Endothelial cell of umbilical vein (primary cell): ENCODE data around the gene CFAP61. TPM values are rescaled to one million over a fixed set of nuclear protein-coding genes. Genes with fewer than 3 reads are reported as not detected.

ENCODE experiments used
- BruUV-seq: library from RNA; stranded (reverse); fragments of 400-500 nt; replicated peaks from 2 replicates; lab custom pipeline; 2021; lab: Mats Ljungman, UMichigan
- CTCF ChIA-PET: fragments of 300-600, 350-600 bp; sonication (Branson Sonifier 250); formaldehyde crosslinking; loops from one replicate; lab custom pipeline; 2021; ENCODE audit warnings: antibody characterized with exemption, inconsistent platforms; lab: Charles Lee
- POLR2A ChIA-PET: fragments of 300-600, 350-600 bp; sonication (Branson Sonifier 250); formaldehyde crosslinking; loops from one replicate; lab custom pipeline; 2021; ENCODE audit warnings: antibody characterized with exemption, inconsistent platforms; lab: Charles Lee
- DNase-seq: peaks from one replicate; pipeline ENCODE4 v3.0.0-alpha.2; 2011; ENCODE audit warnings: low read depth, low spot score
- FAIRE-seq: peaks from 2 replicates; lab custom pipeline; 2011; peaks lifted over from hg19 to GRCh38; lab: Jason Lieb, UNC
- H2AFZ ChIP-seq: 2 replicates; pipeline ENCODE4 v1.6.0; 2012; ENCODE audit warnings: low read depth, low read length, control low read depth, inconsistent platforms
- H3K27ac ChIP-seq: 2 replicates; pipeline ENCODE4 v1.5.1; 2011; ENCODE audit warnings: low read depth, mild to moderate bottlenecking, control low read depth, low read length, moderate library complexity; ENCODE audit not compliant: insufficient read depth
- H3K27me3 ChIP-seq, 2 experiments: 2 replicates each; pipeline versions ENCODE4 v1.6.0 to v1.6.1; 2011; ENCODE audit warnings: low read length in 2 of 2, mixed read lengths in 1 of 2; ENCODE audit not compliant: control insufficient read depth in 2 of 2, insufficient read depth in 2 of 2
- H3K36me3 ChIP-seq, 2 experiments: 2 replicates in 1 of 2; 3 replicates in 1 of 2; pipeline ENCODE4 v1.5.1; 2011; ENCODE audit warnings: low read length in 2 of 2, mild to moderate bottlenecking in 1 of 2, moderate library complexity in 1 of 2; ENCODE audit not compliant: control insufficient read depth in 2 of 2, insufficient read depth in 2 of 2; ENCODE audit errors: extremely low read depth in 1 of 2
- H3K4me1 ChIP-seq: 3 replicates; pipeline ENCODE4 v1.5.1; 2011; ENCODE audit warnings: mild to moderate bottlenecking, low read length; ENCODE audit not compliant: control insufficient read depth, insufficient read depth; ENCODE audit errors: extremely low read depth
- H3K4me2 ChIP-seq: 2 replicates; pipeline ENCODE4 v1.6.1; 2011; ENCODE audit warnings: low read length, control low read depth, mixed read lengths; ENCODE audit not compliant: insufficient read depth
- H3K4me3 ChIP-seq, 3 experiments: fragments of 200-600 bp in 1 of 3; sonication (generic), shearing (Covaris generic) in 1 of 3; replicated peaks in 1 of 3; 2 replicates each; pipeline ENCODE4 v1.5.1; 2011 to 2016; ENCODE audit warnings: control low read depth in 3 of 3, low read length in 3 of 3, mild to moderate bottlenecking in 2 of 3, inconsistent platforms in 1 of 3, low read depth in 1 of 3, moderate library complexity in 1 of 3; ENCODE audit not compliant: insufficient read depth in 1 of 3
- H3K79me2 ChIP-seq: 2 replicates; pipeline ENCODE4 v1.6.0; 2012; ENCODE audit warnings: low read length, inconsistent platforms; ENCODE audit not compliant: control insufficient read depth, insufficient read depth
- H3K9ac ChIP-seq: replicated peaks from 2 replicates; pipeline ENCODE3; 2011; ENCODE audit warnings: low read length, control low read depth; ENCODE audit not compliant: insufficient read depth; ENCODE audit errors: extremely low read depth
- H3K9me1 ChIP-seq: replicated peaks from 3 replicates; pipeline ENCODE4 v1.6.0; 2011; ENCODE audit warnings: mild to moderate bottlenecking, low read length; ENCODE audit not compliant: control insufficient read depth, insufficient read depth; ENCODE audit errors: extremely low read depth
- H3K9me3 ChIP-seq: replicated peaks from 2 replicates; pipeline ENCODE4 v1.5.1; 2012; ENCODE audit warnings: low read length, inconsistent platforms; ENCODE audit not compliant: control insufficient read depth, insufficient read depth
- H4K20me1 ChIP-seq: replicated peaks from 2 replicates; pipeline ENCODE3; 2011; ENCODE audit warnings: mild to moderate bottlenecking, low read length; ENCODE audit not compliant: control insufficient read depth, insufficient read depth; ENCODE audit errors: extremely low read depth
- CTCF ChIP-seq, 2 donors: IDR thresholded peaks; 1 replicate in 1 of 2; 2 replicates in 1 of 2; pipeline ENCODE4 v1.5.1; 2011; ENCODE audit warnings: low read length in 2 of 2, mild to moderate bottlenecking in 2 of 2, moderate library complexity in 2 of 2, control low read depth in 1 of 2, inconsistent platforms in 1 of 2, low read depth in 1 of 2; ENCODE audit not compliant: insufficient read depth in 1 of 2; ENCODE audit errors: extremely low read depth in 1 of 2
- EZH2 ChIP-seq: IDR thresholded peaks from 2 replicates; pipeline ENCODE4 v1.6.1; 2012; ENCODE audit warnings: borderline replicate concordance, low read depth, mild to moderate bottlenecking, moderate library complexity, low read length, inconsistent platforms; ENCODE audit not compliant: severe bottlenecking
- FOS ChIP-seq: IDR thresholded peaks from 2 replicates; pipeline ENCODE4 v1.6.1; 2011; ENCODE audit warnings: mild to moderate bottlenecking, low read length, moderate library complexity, borderline replicate concordance; ENCODE audit not compliant: insufficient read depth
- GATA2 ChIP-seq: IDR thresholded peaks from 2 replicates; pipeline ENCODE4 v1.7.0; 2011; ENCODE audit warnings: low read depth, mild to moderate bottlenecking, moderate library complexity, mixed read lengths, low read length; ENCODE audit not compliant: insufficient read length, insufficient read depth
- JUN ChIP-seq: IDR thresholded peaks from 2 replicates; pipeline ENCODE4 v1.6.1; 2011; ENCODE audit warnings: borderline replicate concordance, low read depth; ENCODE audit not compliant: insufficient read length, insufficient read depth
- MAX ChIP-seq: IDR thresholded peaks from 2 replicates; pipeline ENCODE4 v1.6.1; 2011; ENCODE audit not compliant: insufficient read depth, insufficient read length
- MYC ChIP-seq: IDR thresholded peaks from one replicate; pipeline ENCODE4 v1.6.1; 2011; ENCODE audit warnings: mild to moderate bottlenecking, low read depth, low read length
- POLR2A ChIP-seq: IDR thresholded peaks from 2 replicates; pipeline ENCODE4 v1.6.1; 2012; ENCODE audit warnings: low read depth, mild to moderate bottlenecking, control low read depth, low read length
- POLR2AphosphoS5 ChIP-seq: IDR thresholded peaks from 2 replicates; pipeline ENCODE4 v1.6.1; 2012; ENCODE audit warnings: low read depth, mild to moderate bottlenecking, control low read depth, low read length, moderate library complexity; ENCODE audit not compliant: insufficient read depth
- dilution Hi-C: fragments of 300-500 bp; cut with MboI; formaldehyde crosslinking; loops from one replicate; pipeline ENCODE4 v1.15.0; 2019; ENCODE audit warnings: low sequenced_read_pairs; ENCODE audit not compliant: extremely low pct_ligation_motif_present
- intact Hi-C: fragments of 100-400 bp; cut with micrococcal nuclease; formaldehyde crosslinking; loops from one replicate; pipeline ENCODE4 v1.10.0; 2022
- polyA plus RNA-seq, 4 experiments: library from polyadenylated mRNA; depleted of rRNA in 3 of 4; stranded (reverse) in 3 of 4; unstranded in 1 of 4; fragments of >200 nt; gene quantifications; 2 replicates each; pipeline versions ENCODE4 v1.2.1 to v1.2.3, GENCODE V29; 2011 to 2012; ENCODE audit warnings: missing spikeins in 1 of 4
- total RNA-seq: library from RNA; stranded (reverse); gene quantifications from 2 replicates; pipeline ENCODE4 v1.2.3, GENCODE V29; 2021

CFAP61 gene
- total and polyA plus RNA-seq, 2 donors (not counting 3 experiments of a cell fraction or from before 2014, with no cell fraction given) = not detected

GRCh38 chr20:20321917-20322316, 269.6 kb downstream of the CFAP61 start:
- no TSS peak for BruUV-seq
- intact Hi-C loops = no loop called here
- CTCF ChIA-PET = no interaction called here

More at GRCh38 chr20:20321917-20322316, 269.6 kb downstream of the CFAP61 start:
- no peak overlapping the region for H3K27ac ChIP-seq
- H3K36me3 ChIP-seq = no peaks in the 10 kb centered on the region
- no peaks in the 10 kb centered on the region for H4K20me1 ChIP-seq
- H3K9me1 ChIP-seq = no peaks in the 10 kb centered on the region
- H3K9me3 ChIP-seq = no peaks in the 10 kb centered on the region
- no peak overlapping the region for H2AFZ ChIP-seq
- POLR2A ChIA-PET = no interaction called here
- dilution Hi-C loops = no loop called here
- DNase-seq (no peak), FAIRE-seq (no peak)
- no peak overlapping the region for H3K4me3 ChIP-seq
- TF ChIP-seq EZH2 = no peak
- no peak for TF ChIP-seq POLR2AphosphoS5
- TF ChIP-seq CTCF (IDR thresholded peaks at IDR 0.05; ENCODE audit: extremely low read depth in 1 of 2, insufficient read depth in 1 of 2, low read depth in 1 of 2, low read length in 2 of 2) = no peak
- TF ChIP-seq FOS = no peak
- TF ChIP-seq POLR2A = no peak
- TF ChIP-seq GATA2 = no peak
- TF ChIP-seq MYC = no peak
- TF ChIP-seq MAX = no peak
- no peak for TF ChIP-seq JUN
- H3K9ac ChIP-seq = no peak overlapping the region
- H3K27me3 ChIP-seq = no peaks in the 10 kb centered on the region
- no peaks in the 10 kb centered on the region for H3K79me2 ChIP-seq
- H3K4me2 ChIP-seq = no peak overlapping the region
- no peaks in the 10 kb centered on the region for H3K4me1 ChIP-seq
